Trophoblast cell (in vitro differentiated cells and primary cell): ENCODE data around the gene ZIC2.

Experiments used
- DNase-seq, 2 donors: peaks; one replicate each; pipeline ENCODE4 v3.0.0-alpha.2; 2016
- H2AFZ ChIP-seq: 2 replicates; pipeline ENCODE4 v1.6.1; 2013; ENCODE audit warnings: low read length, moderate library complexity, mild to moderate bottlenecking; ENCODE audit not compliant: insufficient read depth, poor library complexity
- H2AK5ac ChIP-seq: 2 replicates; pipeline ENCODE4 v1.6.1; 2013; ENCODE audit warnings: mild to moderate bottlenecking, low read length
- H2BK120ac ChIP-seq: 2 replicates; pipeline ENCODE4 v1.6.1; 2013; ENCODE audit warnings: low read length, mild to moderate bottlenecking, moderate library complexity; ENCODE audit not compliant: insufficient read depth, poor library complexity
- H2BK12ac ChIP-seq: 2 replicates; pipeline ENCODE4 v1.6.1; 2013; ENCODE audit warnings: mild to moderate bottlenecking, low read length, moderate library complexity
- H2BK5ac ChIP-seq: 2 replicates; pipeline ENCODE4 v1.6.1; 2013; ENCODE audit warnings: low read length, low read depth, moderate library complexity, mild to moderate bottlenecking; ENCODE audit not compliant: poor library complexity
- H3K14ac ChIP-seq: 2 replicates; pipeline ENCODE4 v1.6.1; 2013; ENCODE audit warnings: mild to moderate bottlenecking, low read length
- H3K18ac ChIP-seq: 2 replicates; pipeline ENCODE4 v1.6.1; 2013; ENCODE audit warnings: mild to moderate bottlenecking, low read length
- H3K23ac ChIP-seq: 2 replicates; pipeline ENCODE4 v1.6.1; 2013; ENCODE audit warnings: low read length
- H3K27ac ChIP-seq: 2 replicates; pipeline ENCODE4 v1.5.1; 2013; ENCODE audit warnings: low read depth, mild to moderate bottlenecking, inconsistent platforms, low read length, moderate library complexity
- H3K27me3 ChIP-seq: 2 replicates; pipeline ENCODE4 v1.6.1; 2013; ENCODE audit warnings: inconsistent platforms, mild to moderate bottlenecking, low read length, moderate library complexity; ENCODE audit not compliant: insufficient read depth
- H3K36me3 ChIP-seq, 2 experiments: 1 replicate in 1 of 2; 2 replicates in 1 of 2; pipeline ENCODE4 v1.6.1; 2013; ENCODE audit warnings: low read length in 2 of 2, mild to moderate bottlenecking in 2 of 2, moderate library complexity in 1 of 2; ENCODE audit not compliant: insufficient read depth in 2 of 2, control insufficient read depth in 1 of 2
- H3K4ac ChIP-seq: 2 replicates; pipeline ENCODE4 v1.6.1; 2013; ENCODE audit warnings: low read depth, mild to moderate bottlenecking, low read length, moderate library complexity
- H3K4me1 ChIP-seq, 2 experiments: 1 replicate in 1 of 2; 2 replicates in 1 of 2; pipeline ENCODE4 v1.6.1; 2013; ENCODE audit warnings: low read length in 2 of 2, mild to moderate bottlenecking in 2 of 2, moderate library complexity in 1 of 2; ENCODE audit not compliant: insufficient read depth in 2 of 2, control insufficient read depth in 1 of 2
- H3K4me2 ChIP-seq: 2 replicates; pipeline ENCODE4 v1.6.1; 2013; ENCODE audit warnings: inconsistent platforms, mild to moderate bottlenecking, low read length, moderate library complexity
- H3K4me3 ChIP-seq: 2 replicates; pipeline ENCODE4 v1.5.1; 2013; ENCODE audit warnings: mild to moderate bottlenecking, low read depth, low read length, inconsistent platforms
- H3K79me1 ChIP-seq: one replicate; pipeline ENCODE4 v1.6.1; 2013; ENCODE audit warnings: low read length
- H3K79me2 ChIP-seq: 2 replicates; pipeline ENCODE4 v1.6.1; 2013; ENCODE audit warnings: low read length, mild to moderate bottlenecking; ENCODE audit not compliant: control insufficient read depth, insufficient read depth, poor library complexity
- H3K9ac ChIP-seq: 2 replicates; pipeline ENCODE4 v1.6.1; 2013; ENCODE audit warnings: mild to moderate bottlenecking, low read length
- H3K9me3 ChIP-seq: 2 replicates; pipeline ENCODE4 v1.6.1; 2013; ENCODE audit warnings: low read depth, mild to moderate bottlenecking, control low read depth, inconsistent platforms, low read length; ENCODE audit not compliant: insufficient read depth
- H4K12ac ChIP-seq: 2 replicates; pipeline ENCODE4 v1.6.1; 2013; ENCODE audit warnings: low read depth, mild to moderate bottlenecking, low read length, moderate library complexity
- H4K8ac ChIP-seq: 2 replicates; pipeline ENCODE4 v1.6.1; 2013; ENCODE audit warnings: low read depth, mild to moderate bottlenecking, low read length, moderate library complexity
- H4K91ac ChIP-seq: one replicate; pipeline ENCODE4 v1.6.1; 2013; ENCODE audit warnings: low read depth, mild to moderate bottlenecking, low read length, moderate library complexity
- WGBS: extraction: QIAGEN DNeasy Blood & Tissue Kit; methylation state at CpG from one replicate; pipeline ENCODE4 v1.1.7; 2013; ENCODE audit warnings: missing lambda C conversion rate; ENCODE audit not compliant: insufficient read length, insufficient coverage; ENCODE audit errors: extremely low coverage; 5-methylcytosine and 5-hydroxymethylcytosine counted together

ZIC2 gene

DNA sequence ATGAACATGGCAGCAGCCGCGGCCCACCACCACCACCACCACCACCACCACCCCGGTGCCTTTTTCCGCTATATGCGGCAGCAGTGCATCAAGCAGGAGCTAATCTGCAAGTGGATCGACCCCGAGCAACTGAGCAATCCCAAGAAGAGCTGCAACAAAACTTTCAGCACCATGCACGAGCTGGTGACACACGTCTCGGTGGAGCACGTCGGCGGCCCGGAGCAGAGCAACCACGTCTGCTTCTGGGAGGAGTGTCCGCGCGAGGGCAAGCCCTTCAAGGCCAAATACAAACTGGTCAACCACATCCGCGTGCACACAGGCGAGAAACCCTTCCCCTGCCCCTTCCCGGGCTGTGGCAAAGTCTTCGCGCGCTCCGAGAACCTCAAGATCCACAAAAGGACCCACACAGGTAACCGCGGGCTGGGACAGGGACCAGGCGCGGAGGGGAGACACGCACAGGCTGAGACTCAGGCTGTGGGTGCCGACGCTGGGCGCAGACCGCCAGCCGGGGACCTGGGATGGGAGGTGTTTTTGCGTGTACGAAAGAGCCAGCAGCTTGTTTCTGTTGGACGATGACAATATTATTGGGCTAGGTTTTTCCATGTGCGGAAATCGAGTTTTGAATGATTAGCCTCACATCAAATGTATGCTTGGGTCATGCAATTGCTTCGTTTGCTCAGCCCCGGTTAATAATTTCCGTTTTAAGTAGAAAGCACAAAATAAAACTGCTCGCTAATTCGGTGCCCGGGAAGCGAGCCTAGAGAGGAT is 1.3 kb downstream of the ZIC2 start:
- Histone ChIP-seq H2BK12ac (no peak overlapping the region), H3K4me2 (no peak overlapping the region), H3K27me3 (peaks cover 85% of the 10 kb centered on the region), H4K8ac (no peak overlapping the region), H4K12ac (no peak overlapping the region), H3K9ac (no peak overlapping the region), H3K9me3 (peaks cover 4% of the 10 kb centered on the region), H3K14ac (no peak overlapping the region), H3K27ac (no peak overlapping the region), H3K4ac (no peak overlapping the region), H3K36me3 (no peaks in the 10 kb centered on the region), H2BK120ac (no peak overlapping the region), H3K79me2 (no peaks in the 10 kb centered on the region), H3K23ac (no peak overlapping the region), H3K4me3 (no peak overlapping the region), H2AK5ac (no peak overlapping the region), H3K18ac (no peak overlapping the region), H3K79me1 (no peaks in the 10 kb centered on the region), H2BK5ac (no peak overlapping the region), H3K4me1 (peaks cover 7 to 24% of the 10 kb centered on the region in 2 experiments), H4K91ac (no peak overlapping the region), H2AFZ (no peak overlapping the region)
- no CpG with 5 or more reads among the region's 48 CpGs for WGBS
- no peak for DNase-seq

DNA sequence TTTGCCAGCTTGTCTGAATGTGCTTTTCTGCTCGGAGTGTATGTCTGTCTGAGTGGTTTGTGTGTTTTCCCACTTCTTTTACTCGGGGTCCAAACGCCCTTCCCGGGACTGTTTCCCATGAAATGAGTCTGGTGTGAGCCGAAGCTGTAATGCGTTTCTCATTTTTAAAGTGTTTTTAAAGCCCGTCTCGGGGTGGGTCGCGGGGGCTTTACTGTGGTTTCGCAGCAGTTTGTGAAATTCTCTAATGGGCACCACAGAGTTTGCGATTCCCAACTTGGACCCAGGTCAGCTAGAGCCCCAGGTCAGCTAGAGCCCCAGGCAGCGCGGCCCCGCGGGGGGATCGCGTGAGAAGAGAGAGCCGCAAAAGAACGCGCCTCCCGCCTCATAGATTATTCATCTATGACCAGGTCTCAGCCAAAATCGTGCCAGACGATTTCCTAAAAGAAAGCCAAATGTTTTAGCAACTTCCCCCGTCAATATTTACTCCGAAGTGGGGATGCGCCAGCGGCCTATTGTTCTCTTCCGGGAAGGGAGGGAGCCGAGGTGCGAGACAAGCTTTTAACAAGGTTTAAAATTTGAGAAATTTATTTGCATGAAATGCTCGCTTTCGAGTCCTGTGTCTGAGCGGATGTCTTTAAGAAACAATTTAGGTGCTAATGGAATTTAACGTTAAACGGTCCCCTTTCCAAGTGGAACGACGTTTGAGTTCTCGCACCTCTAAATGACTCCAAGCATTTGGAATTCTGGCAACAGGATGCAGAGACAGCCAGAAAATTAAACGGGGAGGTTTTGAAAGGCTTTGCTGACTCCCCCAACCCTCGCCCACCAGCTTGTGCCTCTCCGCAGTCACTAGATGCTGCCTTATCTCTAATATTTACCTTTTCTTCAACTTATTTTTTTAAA is 2.2 kb downstream of the ZIC2 start:
- no peak overlapping the region for H2BK12ac ChIP-seq
- H3K23ac ChIP-seq = no peak overlapping the region
- H2BK5ac ChIP-seq = no peak overlapping the region
- H3K79me2 ChIP-seq = no peaks in the 10 kb centered on the region
- no peak overlapping the region for H4K8ac ChIP-seq
- DNase-seq = no peak
- H3K27ac ChIP-seq = no peak overlapping the region
- no peak overlapping the region for H2BK120ac ChIP-seq
- no peak overlapping the region for H3K9ac ChIP-seq
- no peaks in the 10 kb centered on the region for H3K79me1 ChIP-seq
- no CpG with 5 or more reads among the region's 42 CpGs for WGBS
- H3K27me3 ChIP-seq = peaks cover 85% of the 10 kb centered on the region
- no peak overlapping the region for H3K4me3 ChIP-seq
- no peak overlapping the region for H3K4me2 ChIP-seq
- no peak overlapping the region for H3K18ac ChIP-seq
- no peak overlapping the region for H4K12ac ChIP-seq
- H3K14ac ChIP-seq = no peak overlapping the region
- no peaks in the 10 kb centered on the region for H3K36me3 ChIP-seq
- H2AK5ac ChIP-seq = no peak overlapping the region
- peaks cover 4% of the 10 kb centered on the region for H3K9me3 ChIP-seq
- no peak overlapping the region for H2AFZ ChIP-seq
- no peak overlapping the region for H3K4ac ChIP-seq
- H3K4me1 ChIP-seq = peaks cover 7 to 24% of the 10 kb centered on the region in 2 experiments
- H4K91ac ChIP-seq = no peak overlapping the region

DNA sequence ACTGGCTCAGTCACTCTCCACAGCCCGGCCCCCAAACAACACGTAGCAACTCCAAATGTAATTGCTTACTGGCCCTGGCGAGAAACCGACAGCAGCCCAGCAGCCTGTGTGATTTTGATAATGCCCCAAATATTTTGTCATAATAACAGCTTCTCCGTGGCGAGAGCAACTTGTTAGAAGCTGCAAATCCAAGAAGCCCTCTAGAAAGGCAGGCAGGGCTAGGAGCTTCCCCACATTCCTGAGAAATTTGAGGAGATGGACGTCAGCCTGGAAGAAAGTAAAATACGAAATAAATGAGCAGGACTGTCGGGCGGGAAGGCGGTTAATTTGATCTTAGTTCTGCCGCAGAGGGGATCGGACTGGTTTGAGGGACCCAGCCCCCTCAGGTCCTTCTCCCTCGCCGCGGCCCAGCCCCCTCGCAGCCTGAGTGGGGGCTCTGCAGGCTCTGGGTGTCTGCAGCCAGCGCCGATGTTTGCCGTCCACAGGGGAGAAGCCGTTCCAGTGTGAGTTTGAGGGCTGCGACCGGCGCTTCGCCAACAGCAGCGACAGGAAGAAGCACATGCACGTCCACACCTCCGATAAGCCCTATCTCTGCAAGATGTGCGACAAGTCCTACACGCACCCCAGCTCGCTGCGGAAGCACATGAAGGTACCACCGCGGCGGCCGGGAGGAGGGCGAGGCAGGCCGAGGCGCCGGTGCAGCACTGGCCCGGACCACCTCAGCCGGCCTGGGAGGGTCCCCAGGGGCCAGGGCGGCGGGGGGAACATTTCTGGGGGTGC is 3.1 kb downstream of the ZIC2 start:
- no peak overlapping the region for H3K4ac ChIP-seq
- no peaks in the 10 kb centered on the region for H3K36me3 ChIP-seq
- H3K4me2 ChIP-seq = no peak overlapping the region
- no peak for DNase-seq
- peaks cover 4% of the 10 kb centered on the region for H3K9me3 ChIP-seq
- H2BK120ac ChIP-seq = no peak overlapping the region
- no peak overlapping the region for H3K27ac ChIP-seq
- H2BK5ac ChIP-seq = no peak overlapping the region
- no peaks in the 10 kb centered on the region for H3K79me2 ChIP-seq
- no peak overlapping the region for H3K9ac ChIP-seq
- no peak overlapping the region for H2AK5ac ChIP-seq
- no peak overlapping the region for H3K23ac ChIP-seq
- no peak overlapping the region for H2AFZ ChIP-seq
- no peak overlapping the region for H4K12ac ChIP-seq
- H3K27me3 ChIP-seq = peaks cover 85% of the 10 kb centered on the region
- no peak overlapping the region for H3K14ac ChIP-seq
- no peak overlapping the region for H4K8ac ChIP-seq
- H3K4me1 ChIP-seq = peaks cover 7 to 23% of the 10 kb centered on the region in 2 experiments
- no peak overlapping the region for H4K91ac ChIP-seq
- no peak overlapping the region for H3K4me3 ChIP-seq
- no peak overlapping the region for H3K18ac ChIP-seq
- WGBS = no CpG with 5 or more reads among the region's 44 CpGs
- H3K79me1 ChIP-seq = no peaks in the 10 kb centered on the region
- no peak overlapping the region for H2BK12ac ChIP-seq

- Histone ChIP-seq H4K8ac (no peak overlapping the region), H3K27ac (no peak overlapping the region)
- no CpG with 5 or more reads among the region's 55 CpGs for WGBS
Observed at GRCh38 chr13:99985241-99985874, 3.8 kb downstream of the ZIC2 start.

More at GRCh38 chr13:99985241-99985874, 3.8 kb downstream of the ZIC2 start:
- H3K36me3 ChIP-seq = no peaks in the 10 kb centered on the region
- no peak overlapping the region for H2BK12ac ChIP-seq
- no peak overlapping the region for H4K12ac ChIP-seq
- no peak overlapping the region for H3K23ac ChIP-seq
- DNase-seq = no peak
- H2BK120ac ChIP-seq = no peak overlapping the region
- H3K4me2 ChIP-seq = no peak overlapping the region
- H3K4me1 ChIP-seq = peaks cover 7 to 16% of the 10 kb centered on the region in 2 experiments
- H3K79me2 ChIP-seq = no peaks in the 10 kb centered on the region
- no peak overlapping the region for H2AFZ ChIP-seq
- H3K14ac ChIP-seq = no peak overlapping the region
- H3K9me3 ChIP-seq = peaks cover 5% of the 10 kb centered on the region
- H3K9ac ChIP-seq = no peak overlapping the region
- no peaks in the 10 kb centered on the region for H3K79me1 ChIP-seq
- no peak overlapping the region for H2BK5ac ChIP-seq
- no peak overlapping the region for H4K91ac ChIP-seq
- H3K18ac ChIP-seq = no peak overlapping the region
- H2AK5ac ChIP-seq = no peak overlapping the region
- H3K4ac ChIP-seq = no peak overlapping the region
- no peak overlapping the region for H3K4me3 ChIP-seq
- peaks cover 85% of the 10 kb centered on the region for H3K27me3 ChIP-seq
